Endothelial cell of umbilical vein (primary cell): ENCODE data around the gene DDAH2. TPM values are rescaled to one million over a fixed set of nuclear protein-coding genes. Genes with fewer than 3 reads are reported as not detected.

Source experiments
- BruUV-seq: library from RNA; stranded (reverse); fragments of 400-500 nt; replicated peaks from 2 replicates; lab custom pipeline; 2021; lab: Mats Ljungman, UMichigan
- CTCF ChIA-PET: fragments of 300-600, 350-600 bp; sonication (Branson Sonifier 250); formaldehyde crosslinking; loops from one replicate; lab custom pipeline; 2021; ENCODE audit warnings: antibody characterized with exemption, inconsistent platforms; lab: Charles Lee
- POLR2A ChIA-PET: fragments of 300-600, 350-600 bp; sonication (Branson Sonifier 250); formaldehyde crosslinking; loops from one replicate; lab custom pipeline; 2021; ENCODE audit warnings: antibody characterized with exemption, inconsistent platforms; lab: Charles Lee
- DNase-seq: peaks from one replicate; pipeline ENCODE4 v3.0.0-alpha.2; 2011; ENCODE audit warnings: low read depth, low spot score
- FAIRE-seq: peaks from 2 replicates; lab custom pipeline; 2011; peaks lifted over from hg19 to GRCh38; lab: Jason Lieb, UNC
- H2AFZ ChIP-seq: 2 replicates; pipeline ENCODE4 v1.6.0; 2012; ENCODE audit warnings: low read depth, low read length, control low read depth, inconsistent platforms
- H3K27ac ChIP-seq: 2 replicates; pipeline ENCODE4 v1.5.1; 2011; ENCODE audit warnings: low read depth, mild to moderate bottlenecking, control low read depth, low read length, moderate library complexity; ENCODE audit not compliant: insufficient read depth
- H3K27me3 ChIP-seq, 2 experiments: 2 replicates each; pipeline versions ENCODE4 v1.6.0 to v1.6.1; 2011; ENCODE audit warnings: low read length in 2 of 2, mixed read lengths in 1 of 2; ENCODE audit not compliant: control insufficient read depth in 2 of 2, insufficient read depth in 2 of 2
- H3K36me3 ChIP-seq, 2 experiments: 2 replicates in 1 of 2; 3 replicates in 1 of 2; pipeline ENCODE4 v1.5.1; 2011; ENCODE audit warnings: low read length in 2 of 2, mild to moderate bottlenecking in 1 of 2, moderate library complexity in 1 of 2; ENCODE audit not compliant: control insufficient read depth in 2 of 2, insufficient read depth in 2 of 2; ENCODE audit errors: extremely low read depth in 1 of 2
- H3K4me1 ChIP-seq: 3 replicates; pipeline ENCODE4 v1.5.1; 2011; ENCODE audit warnings: mild to moderate bottlenecking, low read length; ENCODE audit not compliant: control insufficient read depth, insufficient read depth; ENCODE audit errors: extremely low read depth
- H3K4me2 ChIP-seq: 2 replicates; pipeline ENCODE4 v1.6.1; 2011; ENCODE audit warnings: low read length, control low read depth, mixed read lengths; ENCODE audit not compliant: insufficient read depth
- H3K4me3 ChIP-seq, 3 experiments: fragments of 200-600 bp in 1 of 3; sonication (generic), shearing (Covaris generic) in 1 of 3; replicated peaks in 1 of 3; 2 replicates each; pipeline ENCODE4 v1.5.1; 2011 to 2016; ENCODE audit warnings: control low read depth in 3 of 3, low read length in 3 of 3, mild to moderate bottlenecking in 2 of 3, inconsistent platforms in 1 of 3, low read depth in 1 of 3, moderate library complexity in 1 of 3; ENCODE audit not compliant: insufficient read depth in 1 of 3
- H3K79me2 ChIP-seq: 2 replicates; pipeline ENCODE4 v1.6.0; 2012; ENCODE audit warnings: low read length, inconsistent platforms; ENCODE audit not compliant: control insufficient read depth, insufficient read depth
- H3K9ac ChIP-seq: replicated peaks from 2 replicates; pipeline ENCODE3; 2011; ENCODE audit warnings: low read length, control low read depth; ENCODE audit not compliant: insufficient read depth; ENCODE audit errors: extremely low read depth
- H3K9me1 ChIP-seq: replicated peaks from 3 replicates; pipeline ENCODE4 v1.6.0; 2011; ENCODE audit warnings: mild to moderate bottlenecking, low read length; ENCODE audit not compliant: control insufficient read depth, insufficient read depth; ENCODE audit errors: extremely low read depth
- H3K9me3 ChIP-seq: replicated peaks from 2 replicates; pipeline ENCODE4 v1.5.1; 2012; ENCODE audit warnings: low read length, inconsistent platforms; ENCODE audit not compliant: control insufficient read depth, insufficient read depth
- H4K20me1 ChIP-seq: replicated peaks from 2 replicates; pipeline ENCODE3; 2011; ENCODE audit warnings: mild to moderate bottlenecking, low read length; ENCODE audit not compliant: control insufficient read depth, insufficient read depth; ENCODE audit errors: extremely low read depth
- EZH2 ChIP-seq: IDR thresholded peaks from 2 replicates; pipeline ENCODE4 v1.6.1; 2012; ENCODE audit warnings: borderline replicate concordance, low read depth, mild to moderate bottlenecking, moderate library complexity, low read length, inconsistent platforms; ENCODE audit not compliant: severe bottlenecking
- FOS ChIP-seq: IDR thresholded peaks from 2 replicates; pipeline ENCODE4 v1.6.1; 2011; ENCODE audit warnings: mild to moderate bottlenecking, low read length, moderate library complexity, borderline replicate concordance; ENCODE audit not compliant: insufficient read depth
- GATA2 ChIP-seq: IDR thresholded peaks from 2 replicates; pipeline ENCODE4 v1.7.0; 2011; ENCODE audit warnings: low read depth, mild to moderate bottlenecking, moderate library complexity, mixed read lengths, low read length; ENCODE audit not compliant: insufficient read length, insufficient read depth
- JUN ChIP-seq: IDR thresholded peaks from 2 replicates; pipeline ENCODE4 v1.6.1; 2011; ENCODE audit warnings: borderline replicate concordance, low read depth; ENCODE audit not compliant: insufficient read length, insufficient read depth
- MYC ChIP-seq: IDR thresholded peaks from one replicate; pipeline ENCODE4 v1.6.1; 2011; ENCODE audit warnings: mild to moderate bottlenecking, low read depth, low read length
- POLR2A ChIP-seq: IDR thresholded peaks from 2 replicates; pipeline ENCODE4 v1.6.1; 2012; ENCODE audit warnings: low read depth, mild to moderate bottlenecking, control low read depth, low read length
- POLR2AphosphoS5 ChIP-seq: IDR thresholded peaks from 2 replicates; pipeline ENCODE4 v1.6.1; 2012; ENCODE audit warnings: low read depth, mild to moderate bottlenecking, control low read depth, low read length, moderate library complexity; ENCODE audit not compliant: insufficient read depth
- dilution Hi-C: fragments of 300-500 bp; cut with MboI; formaldehyde crosslinking; loops from one replicate; pipeline ENCODE4 v1.15.0; 2019; ENCODE audit warnings: low sequenced_read_pairs; ENCODE audit not compliant: extremely low pct_ligation_motif_present
- intact Hi-C: fragments of 100-400 bp; cut with micrococcal nuclease; formaldehyde crosslinking; loops from one replicate; pipeline ENCODE4 v1.10.0; 2022
- polyA plus RNA-seq, 4 experiments: library from polyadenylated mRNA; depleted of rRNA in 3 of 4; stranded (reverse) in 3 of 4; unstranded in 1 of 4; fragments of >200 nt; gene quantifications; 2 replicates each; pipeline versions ENCODE4 v1.2.1 to v1.2.3, GENCODE V29; 2011 to 2012; ENCODE audit warnings: missing spikeins in 1 of 4
- total RNA-seq: library from RNA; stranded (reverse); gene quantifications from 2 replicates; pipeline ENCODE4 v1.2.3, GENCODE V29; 2021
- TF ChIP-seq, protein P1 (sequence below), 2 donors: IDR thresholded peaks; 1 replicate in 1 of 2; 2 replicates in 1 of 2; pipeline ENCODE4 v1.5.1; 2011; ENCODE audit warnings: low read length in 2 of 2, mild to moderate bottlenecking in 2 of 2, moderate library complexity in 2 of 2, control low read depth in 1 of 2, inconsistent platforms in 1 of 2, low read depth in 1 of 2; ENCODE audit not compliant: insufficient read depth in 1 of 2; ENCODE audit errors: extremely low read depth in 1 of 2
- TF ChIP-seq, protein P2 (sequence below): IDR thresholded peaks from 2 replicates; pipeline ENCODE4 v1.6.1; 2011; ENCODE audit not compliant: insufficient read depth, insufficient read length

DDAH2 gene
- total and polyA plus RNA-seq, 2 donors (not counting 3 experiments of a cell fraction or from before 2014, with no cell fraction given), result 109 to 176 TPM

GRCh38 chr6:31697555-31697954, 31.5 kb downstream of the DDAH2 start:
- Histone ChIP-seq H3K4me1 (peaks cover 11% of the 10 kb centered on the region), H3K27me3 (no peaks in the 10 kb centered on the region), H3K27ac (no peak overlapping the region), H3K36me3 (peaks cover 6 to 22% of the 10 kb centered on the region in 2 experiments), H3K79me2 (peaks cover 19% of the 10 kb centered on the region), H3K9me3 (no peaks in the 10 kb centered on the region), H3K4me3 (no peak overlapping the region), H3K4me2 (no peak overlapping the region), H2AFZ (no peak overlapping the region), H3K9me1 (no peaks in the 10 kb centered on the region), H4K20me1 (no peaks in the 10 kb centered on the region), H3K9ac (no peak overlapping the region)
- intact Hi-C loops (no loop called here), dilution Hi-C loops (no loop called here)
- CTCF ChIA-PET, result interaction anchor here (1.3 kb wide), 1 partner anchor 16 kb away, joined by 6 read pairs; the partner anchor contains the start of gene LY6G5C
- no TSS peak for BruUV-seq
- TF ChIP-seq, protein P1, sequence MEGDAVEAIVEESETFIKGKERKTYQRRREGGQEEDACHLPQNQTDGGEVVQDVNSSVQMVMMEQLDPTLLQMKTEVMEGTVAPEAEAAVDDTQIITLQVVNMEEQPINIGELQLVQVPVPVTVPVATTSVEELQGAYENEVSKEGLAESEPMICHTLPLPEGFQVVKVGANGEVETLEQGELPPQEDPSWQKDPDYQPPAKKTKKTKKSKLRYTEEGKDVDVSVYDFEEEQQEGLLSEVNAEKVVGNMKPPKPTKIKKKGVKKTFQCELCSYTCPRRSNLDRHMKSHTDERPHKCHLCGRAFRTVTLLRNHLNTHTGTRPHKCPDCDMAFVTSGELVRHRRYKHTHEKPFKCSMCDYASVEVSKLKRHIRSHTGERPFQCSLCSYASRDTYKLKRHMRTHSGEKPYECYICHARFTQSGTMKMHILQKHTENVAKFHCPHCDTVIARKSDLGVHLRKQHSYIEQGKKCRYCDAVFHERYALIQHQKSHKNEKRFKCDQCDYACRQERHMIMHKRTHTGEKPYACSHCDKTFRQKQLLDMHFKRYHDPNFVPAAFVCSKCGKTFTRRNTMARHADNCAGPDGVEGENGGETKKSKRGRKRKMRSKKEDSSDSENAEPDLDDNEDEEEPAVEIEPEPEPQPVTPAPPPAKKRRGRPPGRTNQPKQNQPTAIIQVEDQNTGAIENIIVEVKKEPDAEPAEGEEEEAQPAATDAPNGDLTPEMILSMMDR (IDR thresholded peaks at IDR 0.05; ENCODE audit: extremely low read depth in 1 of 2, insufficient read depth in 1 of 2, low read depth in 1 of 2, low read length in 2 of 2), result no peak
- TF ChIP-seq POLR2AphosphoS5 (no peak), FOS (no peak), EZH2 (no peak), POLR2A (no peak), GATA2 (no peak), JUN (no peak), MYC (no peak)
- TF ChIP-seq, protein P2, sequence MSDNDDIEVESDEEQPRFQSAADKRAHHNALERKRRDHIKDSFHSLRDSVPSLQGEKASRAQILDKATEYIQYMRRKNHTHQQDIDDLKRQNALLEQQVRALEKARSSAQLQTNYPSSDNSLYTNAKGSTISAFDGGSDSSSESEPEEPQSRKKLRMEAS, result no peak
- POLR2A ChIA-PET, result no interaction called here
- DNase-seq, result no peak
- FAIRE-seq, result no peak
